GM18505 (cell line): ENCODE data around the gene XRCC5.
A peak's percentile ranks its signal among the peaks of the same experiment; 100 is the strongest.

ENCODE experiments used
- ATAC-seq: cut with Tn5 transposase; IDR thresholded peaks from one replicate; pipeline ENCODE4 v1.9.1; 2021; ENCODE audit not compliant: unreplicated experiment
- POLR2A ChIP-seq: IDR thresholded peaks from 4 replicates; pipeline ENCODE4 v1.6.1; 2011; ENCODE audit warnings: borderline replicate concordance; ENCODE audit not compliant: insufficient read depth, insufficient read length; ENCODE audit errors: extremely low read depth

The XRCC5 gene

GRCh38 chr2:216098421-216099334 lies 10.5 kb upstream of the XRCC5 start:
- ATAC-seq, result no peak
- no peak for TF ChIP-seq POLR2A

DNA sequence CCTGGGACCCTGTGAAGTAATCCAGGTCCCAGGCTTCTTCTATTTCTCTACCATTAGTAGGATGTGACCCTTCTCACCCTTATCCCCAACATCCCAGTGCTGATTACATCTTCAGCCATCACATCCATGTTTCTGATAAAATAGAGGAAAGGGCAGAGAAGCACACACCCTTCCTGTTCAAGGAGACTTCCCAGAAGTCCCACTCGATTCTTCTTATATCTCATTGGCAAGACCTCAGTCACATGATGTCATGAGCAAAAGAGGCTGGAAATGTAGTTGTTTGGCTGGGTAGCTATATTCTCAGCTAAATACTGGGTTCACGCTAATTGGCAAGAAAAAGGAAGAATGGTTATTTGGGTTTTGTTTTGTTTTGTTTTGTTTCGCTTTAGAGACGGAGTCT lies 8.0 kb upstream of the XRCC5 start:
- no peak for TF ChIP-seq POLR2A
- no peak for ATAC-seq

- TF ChIP-seq POLR2A, result no peak
Observed at GRCh38 chr2:216103213-216103612, 5.9 kb upstream of the XRCC5 start.

DNA sequence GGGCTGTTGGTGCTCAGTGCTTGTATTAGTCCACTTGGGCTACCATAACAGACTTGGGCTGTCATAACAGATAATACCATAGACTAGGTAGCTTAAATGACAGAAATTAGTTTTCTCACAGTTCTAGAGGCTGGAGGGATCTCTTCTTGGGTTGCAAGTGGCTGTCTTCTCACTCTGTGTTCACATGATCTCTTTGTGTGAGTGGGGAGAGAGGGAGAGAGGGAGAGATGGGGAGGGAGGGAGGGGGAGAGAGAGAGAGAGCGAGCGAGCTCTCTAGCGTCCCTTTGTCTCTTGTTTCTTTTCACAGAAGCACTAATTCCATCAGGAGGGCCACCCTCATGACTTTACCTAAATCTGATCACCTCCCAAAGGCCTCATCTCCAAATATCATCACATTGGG lies 4.5 kb upstream of the XRCC5 start:
- no peak for TF ChIP-seq POLR2A
- no peak for ATAC-seq

More at GRCh38 chr2:216103213-216103612, 5.9 kb upstream of the XRCC5 start:
- no peak for ATAC-seq

DNA sequence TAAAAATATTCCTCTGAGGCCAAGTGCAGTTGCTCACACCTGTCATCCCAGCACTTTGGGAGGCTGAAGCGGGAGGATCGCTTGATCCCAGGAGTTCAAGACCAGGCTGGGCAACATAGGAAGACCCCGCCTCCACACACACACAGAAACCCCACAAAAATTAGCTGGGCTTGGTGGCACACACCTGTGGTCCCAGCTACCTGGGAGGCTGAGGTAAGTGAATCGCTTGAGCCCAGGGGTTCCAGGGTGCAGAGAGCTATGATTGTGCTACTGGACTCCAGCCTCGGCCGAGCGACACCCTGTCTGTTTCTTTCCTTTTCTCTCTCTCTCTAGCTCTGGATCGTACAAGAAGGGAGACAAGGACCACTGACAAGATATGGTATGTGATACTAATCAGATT lies 1.8 kb upstream of the XRCC5 start:
- no peak for TF ChIP-seq POLR2A

GRCh38 chr2:216107760-216108159 lies 1.4 kb upstream of the XRCC5 start:
- no peak for TF ChIP-seq POLR2A
- no peak for ATAC-seq

More for the DNA sequence above, 1.8 kb upstream of the XRCC5 start:
- ATAC-seq, result no peak

GRCh38 chr2:216108310-216108966 lies 710 bp upstream of the XRCC5 start:
- ATAC-seq, result no peak
- no peak for TF ChIP-seq POLR2A

DNA sequence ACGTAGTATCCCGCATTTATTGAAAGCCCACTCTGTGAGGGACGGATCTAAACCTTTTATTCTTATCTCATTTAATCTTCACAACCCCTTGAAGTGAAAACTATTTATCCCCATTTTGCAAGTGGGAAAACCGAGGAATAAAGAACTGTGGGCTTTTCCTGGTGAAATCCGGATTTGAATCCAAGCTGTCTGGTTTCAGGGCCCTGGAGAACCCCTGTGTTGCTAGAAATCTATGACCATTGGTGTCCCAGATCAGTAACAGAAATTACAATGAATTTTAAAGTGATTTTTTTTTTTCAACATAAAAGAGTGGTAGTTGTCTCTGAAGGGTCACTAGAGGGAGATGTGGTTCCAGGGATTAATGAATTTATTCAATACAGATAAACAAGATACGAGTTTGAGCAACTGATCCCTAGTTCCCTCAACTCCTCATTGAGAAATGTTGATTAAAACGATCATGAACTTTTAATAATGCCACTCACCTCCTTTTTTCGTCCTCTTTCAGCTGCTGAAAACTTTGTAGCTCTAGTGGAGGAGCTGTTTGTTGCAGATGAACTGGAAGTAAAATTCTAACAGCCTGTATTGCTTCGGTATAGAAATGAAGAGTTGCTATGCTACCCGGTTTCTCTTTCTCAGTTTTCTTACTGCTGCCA lies 940 bp downstream of the XRCC5 start:
- no peak for ATAC-seq
- TF ChIP-seq POLR2A, result no peak

- no peak for TF ChIP-seq POLR2A
- no peak for ATAC-seq
Observed at GRCh38 chr2:216110620-216111019, 1.5 kb downstream of the XRCC5 start.

- no peak for ATAC-seq
- TF ChIP-seq POLR2A, result no peak
Observed at GRCh38 chr2:216111122-216111521, 2.0 kb downstream of the XRCC5 start.

DNA sequence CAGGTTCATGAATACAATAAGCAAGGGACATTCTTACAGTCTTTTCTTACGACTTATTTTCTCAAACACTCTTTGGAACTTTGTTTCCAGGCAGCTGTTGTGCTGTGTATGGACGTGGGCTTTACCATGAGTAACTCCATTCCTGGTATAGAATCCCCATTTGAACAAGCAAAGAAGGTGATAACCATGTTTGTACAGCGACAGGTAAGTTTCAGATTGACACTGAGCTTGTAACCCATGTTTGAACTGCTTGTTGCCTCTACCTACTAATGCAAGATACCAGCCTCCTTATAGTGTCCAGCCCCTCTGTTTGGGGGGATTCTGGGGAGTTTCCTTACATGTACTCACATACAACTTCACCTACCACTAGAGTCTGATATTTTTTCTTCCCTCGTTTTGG lies 3.8 kb downstream of the XRCC5 start:
- TF ChIP-seq POLR2A, result no peak
- no peak for ATAC-seq

DNA sequence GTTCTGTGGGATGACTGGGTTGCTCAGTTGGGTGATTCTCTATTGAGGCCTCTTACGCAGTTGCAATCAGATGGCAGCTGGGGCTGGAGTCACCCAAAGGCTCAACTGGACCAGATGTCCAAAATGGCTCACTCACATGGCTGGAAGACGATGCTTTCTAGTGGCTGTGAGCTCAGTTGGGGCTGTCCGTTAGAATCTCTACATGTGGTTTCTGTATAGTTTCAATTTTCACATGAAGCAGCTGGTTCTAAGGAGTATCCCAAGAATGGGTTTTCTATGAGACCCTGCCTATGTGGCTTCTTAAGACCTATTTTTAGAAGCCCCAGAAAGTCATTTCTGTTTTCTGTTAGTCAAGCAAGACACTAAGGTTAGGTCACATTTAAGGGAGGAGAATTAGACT lies 4.4 kb downstream of the XRCC5 start:
- no peak for TF ChIP-seq POLR2A

GRCh38 chr2:216114382-216114713 lies 5.2 kb downstream of the XRCC5 start:
- TF ChIP-seq POLR2A, result no peak
- no peak for ATAC-seq

More for the DNA sequence above, 4.4 kb downstream of the XRCC5 start:
- peak; percentile 49 for ATAC-seq
